Gastroesophageal sphincter (tissue), 4 donors: ENCODE results near the gene PAM. TPM values are rescaled to one million over a fixed set of nuclear protein-coding genes. Genes with fewer than 3 reads are reported as not detected.
A peak's percentile ranks its signal among the peaks of the same experiment; 100 is the strongest.

ENCODE experiments used
- ATAC-seq: fragments of 150-250 bp; one replicate; pipeline ENCODE4 v1.9.1; 2016; ENCODE audit warnings: mild to moderate bottlenecking, moderate library complexity
- H3K27ac ChIP-seq, 4 donors: fragments of 200-600 bp; sonication (generic) in 3 of 4; 1 replicate in 3 of 4; 2 replicates in 1 of 4; pipeline ENCODE4 v1.5.1; 2016 to 2019
- H3K27me3 ChIP-seq: fragments of 200-600 bp; sonication (generic); one replicate; pipeline ENCODE4 v1.5.1; 2019
- H3K36me3 ChIP-seq, 2 donors: fragments of 200-600 bp; sonication (generic); one replicate each; pipeline ENCODE4 v1.5.1; 2019; ENCODE audit warnings: control low read depth in 1 of 2
- H3K4me1 ChIP-seq, 3 donors: fragments of 200-600 bp; sonication (generic); 1 replicate in 2 of 3; 2 replicates in 1 of 3; pipeline ENCODE4 v1.5.1; 2016 to 2019; ENCODE audit warnings: control low read depth in 2 of 3
- H3K4me3 ChIP-seq, 2 donors: fragments of 200-600 bp; sonication (generic); one replicate each; pipeline ENCODE4 v1.5.1; 2019; ENCODE audit warnings: mild to moderate bottlenecking in 1 of 2, moderate library complexity in 1 of 2
- H3K9me3 ChIP-seq, 3 donors: fragments of 200-600 bp; sonication (generic); one replicate each; pipeline ENCODE4 v1.5.1; 2017 to 2019; ENCODE audit warnings: control low read depth in 2 of 3
- EP300 ChIP-seq: sonication (generic); formaldehyde crosslinking; IDR thresholded peaks from one replicate; pipeline ENCODE4 v1.6.1; 2017; ENCODE audit warnings: antibody characterized with exemption, mild to moderate bottlenecking
- POLR2A ChIP-seq, 2 donors: fragments of 450-650 bp; IDR thresholded peaks; one replicate each; pipeline ENCODE4 v1.6.1; 2017; ENCODE audit warnings: antibody characterized with exemption in 2 of 2, mild to moderate bottlenecking in 2 of 2, moderate library complexity in 1 of 2
- POLR2AphosphoS5 ChIP-seq: sonication (generic); formaldehyde crosslinking; IDR thresholded peaks from one replicate; pipeline ENCODE4 v1.6.1; 2017; ENCODE audit warnings: antibody characterized with exemption
- WGBS, 2 donors: methylation state at CpG; one replicate each; pipeline ENCODE4 v1.1.5; 2018; ENCODE audit warnings: low coverage in 1 of 2; 5-methylcytosine and 5-hydroxymethylcytosine counted together
- total RNA-seq, 4 donors: library from RNA; depleted of rRNA; stranded (reverse); fragments of >200 nt; gene quantifications; one replicate each; pipeline ENCODE4 v1.1.0, GENCODE V29; 2016
- TF ChIP-seq, protein P1 (sequence below), 4 experiments: fragments of 200-600 bp in 2 of 4; fragments of 450-650 bp in 2 of 4; sonication (generic) in 1 of 4; IDR thresholded peaks; one replicate each; pipeline ENCODE4 v1.5.1; 2017 to 2019; ENCODE audit warnings: antibody characterized with exemption in 4 of 4, mild to moderate bottlenecking in 2 of 4, moderate library complexity in 2 of 4

The PAM gene
- total RNA-seq, 4 donors from 2014 or later = 247 to 404 (median 311) TPM

DNA sequence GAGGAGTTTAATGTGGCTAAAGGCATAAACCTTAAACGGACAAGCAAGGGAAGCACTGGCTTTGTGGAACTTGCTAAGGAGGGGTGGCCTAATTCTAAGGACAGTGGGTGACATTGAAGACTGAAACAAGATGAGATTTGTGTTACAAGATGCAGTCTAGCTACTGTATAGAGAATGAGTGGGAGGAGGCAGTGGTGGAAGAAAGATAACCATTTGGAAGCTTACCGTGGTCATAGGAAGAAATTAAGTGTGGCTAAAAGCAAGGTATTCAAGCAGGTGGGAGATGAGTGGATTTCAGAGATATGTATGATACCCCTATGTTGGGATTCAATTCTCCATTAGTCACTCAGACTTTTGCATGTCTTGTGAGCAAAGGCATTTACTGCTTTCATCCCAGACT lies 4.6 kb downstream of the PAM start:
- 68 to 88% methylated on average over 2 of the region's 2 CpGs for WGBS, 2 donors
- TF ChIP-seq POLR2A (IDR thresholded peaks at IDR 0.05) (no peak), EP300 (no peak)
- TF ChIP-seq, protein P1, sequence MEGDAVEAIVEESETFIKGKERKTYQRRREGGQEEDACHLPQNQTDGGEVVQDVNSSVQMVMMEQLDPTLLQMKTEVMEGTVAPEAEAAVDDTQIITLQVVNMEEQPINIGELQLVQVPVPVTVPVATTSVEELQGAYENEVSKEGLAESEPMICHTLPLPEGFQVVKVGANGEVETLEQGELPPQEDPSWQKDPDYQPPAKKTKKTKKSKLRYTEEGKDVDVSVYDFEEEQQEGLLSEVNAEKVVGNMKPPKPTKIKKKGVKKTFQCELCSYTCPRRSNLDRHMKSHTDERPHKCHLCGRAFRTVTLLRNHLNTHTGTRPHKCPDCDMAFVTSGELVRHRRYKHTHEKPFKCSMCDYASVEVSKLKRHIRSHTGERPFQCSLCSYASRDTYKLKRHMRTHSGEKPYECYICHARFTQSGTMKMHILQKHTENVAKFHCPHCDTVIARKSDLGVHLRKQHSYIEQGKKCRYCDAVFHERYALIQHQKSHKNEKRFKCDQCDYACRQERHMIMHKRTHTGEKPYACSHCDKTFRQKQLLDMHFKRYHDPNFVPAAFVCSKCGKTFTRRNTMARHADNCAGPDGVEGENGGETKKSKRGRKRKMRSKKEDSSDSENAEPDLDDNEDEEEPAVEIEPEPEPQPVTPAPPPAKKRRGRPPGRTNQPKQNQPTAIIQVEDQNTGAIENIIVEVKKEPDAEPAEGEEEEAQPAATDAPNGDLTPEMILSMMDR (IDR thresholded peaks at IDR 0.05) = no peak

DNA sequence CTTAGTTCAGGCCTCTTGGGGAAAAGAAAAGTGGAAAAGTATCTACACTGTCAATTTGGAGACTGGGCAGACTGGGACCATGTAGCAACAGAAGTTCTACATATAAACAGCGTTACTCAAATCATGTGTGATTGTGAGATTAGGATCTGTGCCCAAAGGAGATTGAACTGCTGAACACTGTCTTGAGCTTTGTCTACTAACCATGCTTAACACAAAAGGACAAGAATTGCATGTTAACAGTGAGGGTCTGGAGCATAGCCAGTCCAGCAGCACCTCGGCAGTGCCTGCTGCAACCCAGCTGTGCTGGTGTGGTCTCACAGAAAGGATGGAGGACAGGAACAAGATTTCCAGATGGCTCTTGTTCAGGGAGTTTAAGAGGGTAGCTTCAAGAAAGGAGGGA lies 5.7 kb downstream of the PAM start:
- WGBS, 2 donors = 0 to 8% methylated on average over 1 to 2 of the region's 2 CpGs
- Histone ChIP-seq H3K4me3 (no peak overlapping the region), H3K36me3 (no peaks in the 10 kb centered on the region), H3K27me3 (no peaks in the 10 kb centered on the region), H3K27ac (peak overlapping the region in 2 of 4 donors; percentile 21 to 40), H3K9me3 (no peaks in the 10 kb centered on the region), H3K4me1 (peaks cover 0 to 71% (median 12%) of the 10 kb centered on the region in 3 donors)
- no peak for ATAC-seq
- TF ChIP-seq POLR2A (IDR thresholded peaks at IDR 0.05) (no peak), EP300 (no peak), POLR2AphosphoS5 (no peak)
- TF ChIP-seq, protein P1 (IDR thresholded peaks at IDR 0.05) = no peak

More for the DNA sequence above, 4.6 kb downstream of the PAM start:
- Histone ChIP-seq H3K27me3 (no peaks in the 10 kb centered on the region), H3K4me1 (peaks cover 0 to 73% (median 12%) of the 10 kb centered on the region in 3 donors), H3K4me3 (no peak overlapping the region), H3K27ac (no peak overlapping the region), H3K36me3 (no peaks in the 10 kb centered on the region), H3K9me3 (no peaks in the 10 kb centered on the region)
- no peak for ATAC-seq

DNA sequence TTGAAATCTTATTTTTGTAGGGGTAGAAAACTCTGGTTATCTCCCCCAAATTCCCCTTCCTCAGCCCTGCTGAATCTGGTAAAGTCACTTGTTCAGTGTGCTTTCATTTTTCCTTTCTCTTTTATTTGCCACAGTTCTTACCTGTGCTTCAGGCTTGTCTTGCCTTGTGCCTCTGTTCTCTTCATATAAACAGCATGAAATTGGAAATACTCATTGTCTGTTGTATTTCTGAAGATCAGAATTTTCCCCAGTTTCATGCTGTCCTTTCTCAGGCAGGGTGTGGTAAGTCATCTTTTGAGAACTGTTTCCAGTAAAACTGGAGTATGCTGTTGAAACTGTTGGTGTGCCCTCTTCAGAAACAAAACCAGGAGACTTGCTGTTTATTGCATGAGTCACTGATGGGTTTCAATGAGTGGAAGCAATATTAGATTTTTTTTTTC lies 7.0 kb downstream of the PAM start:
- peaks cover 0 to 60% (median 7%) of the 10 kb centered on the region in 3 donors for H3K4me1 ChIP-seq
- H3K4me3 ChIP-seq = no peak overlapping the region
- H3K27ac ChIP-seq = peak overlapping the region in 1 of 4 donors; percentile 40
- TF ChIP-seq EP300 = no peak
- TF ChIP-seq, protein P1 (IDR thresholded peaks at IDR 0.05) = no peak
- no peak for TF ChIP-seq POLR2A (IDR thresholded peaks at IDR 0.05)
- no peaks in the 10 kb centered on the region for H3K27me3 ChIP-seq
- no peaks in the 10 kb centered on the region for H3K36me3 ChIP-seq
- ATAC-seq = no peak
- no peaks in the 10 kb centered on the region for H3K9me3 ChIP-seq

DNA sequence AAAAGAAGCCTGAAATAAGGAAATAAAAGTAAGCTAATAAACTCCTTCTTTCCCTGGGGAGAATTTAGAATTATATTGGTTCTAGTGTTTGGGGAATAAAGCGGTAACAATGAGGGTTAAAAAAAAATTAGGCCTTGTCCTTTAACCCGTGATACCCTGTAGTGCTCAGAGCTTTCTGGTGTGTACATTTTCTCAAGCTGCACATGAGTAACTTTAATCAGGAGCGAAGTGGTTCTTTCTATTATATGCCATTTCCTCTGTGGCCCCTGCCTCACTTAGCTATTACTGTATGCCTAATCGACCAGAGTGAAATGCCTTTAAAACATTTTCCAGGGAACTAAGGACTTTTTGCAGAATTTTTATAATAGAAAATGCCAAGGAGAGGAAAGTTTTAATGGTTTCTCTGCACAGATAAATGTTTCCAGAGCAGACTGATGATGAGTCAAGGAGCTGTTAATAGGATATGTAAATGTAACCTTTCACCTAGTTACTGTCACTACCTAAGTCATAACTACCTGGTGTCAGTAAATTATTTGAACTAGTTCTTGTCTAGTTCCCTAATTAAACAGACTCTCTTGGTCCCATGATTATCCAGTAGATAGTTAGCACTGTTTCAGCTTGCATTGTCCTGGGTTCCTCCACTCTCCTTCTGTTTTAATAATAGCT lies 7.6 kb downstream of the PAM start:
- Histone ChIP-seq H3K9me3 (no peaks in the 10 kb centered on the region), H3K4me3 (no peak overlapping the region), H3K27ac (peak overlapping the region in 1 of 4 donors; percentile 40), H3K4me1 (peaks cover 0 to 54% (median 7%) of the 10 kb centered on the region in 3 donors), H3K36me3 (no peaks in the 10 kb centered on the region), H3K27me3 (no peaks in the 10 kb centered on the region)
- TF ChIP-seq POLR2A (IDR thresholded peaks at IDR 0.05) (no peak), POLR2AphosphoS5 (no peak), EP300 (no peak)
- TF ChIP-seq, protein P1 (IDR thresholded peaks at IDR 0.05) = no peak
- no peak for ATAC-seq
- WGBS, 2 donors = 67 to 79% methylated on average over 4 of the region's 4 CpGs

DNA sequence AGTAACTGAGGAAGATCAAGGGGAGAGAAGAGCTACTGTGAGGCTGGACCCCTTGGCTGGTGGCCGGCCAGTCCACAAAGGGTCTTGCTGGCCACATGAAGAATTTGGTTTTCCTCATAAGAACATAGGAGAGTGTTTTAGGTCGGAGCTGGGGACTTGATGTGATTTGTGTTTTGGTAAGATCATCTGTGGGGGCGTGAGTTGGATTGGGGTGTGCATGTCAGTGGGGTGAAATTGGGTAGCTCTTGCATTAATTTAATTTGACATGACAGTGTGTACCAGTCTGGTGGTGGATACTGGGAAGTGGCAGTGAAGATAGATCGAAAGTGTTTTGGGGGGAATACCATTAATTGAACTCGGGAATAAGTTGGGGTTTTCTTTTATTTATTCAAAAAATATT lies 8.6 kb downstream of the PAM start:
- no peak overlapping the region for H3K4me3 ChIP-seq
- WGBS, 2 donors = 93 to 97% methylated on average over 4 to 5 of the region's 5 CpGs
- no peak for ATAC-seq
- H3K27ac ChIP-seq = no peak overlapping the region
- H3K36me3 ChIP-seq = no peaks in the 10 kb centered on the region
- H3K27me3 ChIP-seq = no peaks in the 10 kb centered on the region
- no peaks in the 10 kb centered on the region for H3K9me3 ChIP-seq
- no peak for TF ChIP-seq POLR2AphosphoS5
- H3K4me1 ChIP-seq = peaks cover 0 to 47% (median 4%) of the 10 kb centered on the region in 3 donors
